ENCODE measurements around the gene RALBP1. TPM values are rescaled to one million over a fixed set of nuclear protein-coding genes. Genes with fewer than 3 reads are reported as not detected.
"Not testable (repeated sequence)": the region's sequence is repeated elsewhere in the genome, so short reads cannot be mapped to it uniquely, and the experiment has no call there.

RALBP1 gene
- total RNA-seq, 4 donors from 2014 or later: 28.9 to 49.5 (median 36.6) TPM

- Histone ChIP-seq H3K27ac (no peak overlapping the region), H3K4me1 (peaks cover 0 to 13% (median 3%) of the 10 kb centered on the region in 4 donors), H3K9me3 (no peaks in the 10 kb centered on the region), H3K4me3 (no peak overlapping the region), H3K36me3 (peaks cover 0 to 9% (median 0%) of the 10 kb centered on the region in 3 donors), H3K27me3 (no peaks in the 10 kb centered on the region)
- no peak for TF ChIP-seq POLR2A (IDR thresholded peaks at IDR 0.05)
- no peak for TF ChIP-seq CTCF (IDR thresholded peaks at IDR 0.05)
- DNase-seq: no peak
These were observed 2.2 kb downstream of the RALBP1 start for GRCh38 chr18:9477509-9477908.

GRCh38 chr18:9478545-9478944, 3.2 kb downstream of the RALBP1 start:
- no peaks in the 10 kb centered on the region for H3K9me3 ChIP-seq
- no peak for DNase-seq
- peaks cover 0 to 9% (median 0%) of the 10 kb centered on the region in 3 donors for H3K36me3 ChIP-seq
- H3K4me3 ChIP-seq: no peak overlapping the region
- H3K27me3 ChIP-seq: no peaks in the 10 kb centered on the region
- H3K4me1 ChIP-seq: peaks cover 0 to 13% (median 3%) of the 10 kb centered on the region in 4 donors
- TF ChIP-seq CTCF (IDR thresholded peaks at IDR 0.05): no peak
- TF ChIP-seq POLR2A (IDR thresholded peaks at IDR 0.05): no peak
- H3K27ac ChIP-seq: no peak overlapping the region

- no peak for TF ChIP-seq CTCF (IDR thresholded peaks at IDR 0.05)
- no peak for TF ChIP-seq POLR2A (IDR thresholded peaks at IDR 0.05)
- H3K36me3 ChIP-seq: peaks cover 0 to 9% (median 0%) of the 10 kb centered on the region in 3 donors
- H3K4me3 ChIP-seq: no peak overlapping the region
- H3K9me3 ChIP-seq: no peaks in the 10 kb centered on the region
- no peaks in the 10 kb centered on the region for H3K4me1 ChIP-seq
- H3K27ac ChIP-seq: no peak overlapping the region
- H3K27me3 ChIP-seq: no peaks in the 10 kb centered on the region
- no peak for DNase-seq
These were observed 7.5 kb downstream of the RALBP1 start for GRCh38 chr18:9482790-9483189.

- Histone ChIP-seq H3K27ac (no peak overlapping the region), H3K9me3 (no peaks in the 10 kb centered on the region), H3K4me3 (no peak overlapping the region), H3K4me1 (no peaks in the 10 kb centered on the region), H3K27me3 (no peaks in the 10 kb centered on the region), H3K36me3 (peaks cover 0 to 5% (median 0%) of the 10 kb centered on the region in 3 donors)
- no peak for TF ChIP-seq POLR2A (IDR thresholded peaks at IDR 0.05)
- no peak for DNase-seq
These were observed 8.2 kb downstream of the RALBP1 start for GRCh38 chr18:9483526-9483925.

GRCh38 chr18:9484856-9485255, 9.5 kb downstream of the RALBP1 start:
- not testable (repeated sequence) for H3K36me3 ChIP-seq, H3K27ac ChIP-seq, H3K4me1 ChIP-seq, DNase-seq, H3K9me3 ChIP-seq, H3K27me3 ChIP-seq, H3K4me3 ChIP-seq

- no peak for TF ChIP-seq CTCF (IDR thresholded peaks at IDR 0.05)
- TF ChIP-seq POLR2A (IDR thresholded peaks at IDR 0.05): no peak
- H3K36me3 ChIP-seq: no peaks in the 10 kb centered on the region
- DNase-seq: no peak
- no peak overlapping the region for H3K4me3 ChIP-seq
- no peak overlapping the region for H3K27ac ChIP-seq
- no peaks in the 10 kb centered on the region for H3K4me1 ChIP-seq
- H3K9me3 ChIP-seq: no peaks in the 10 kb centered on the region
- H3K27me3 ChIP-seq: no peaks in the 10 kb centered on the region
These were observed 13.2 kb downstream of the RALBP1 start for GRCh38 chr18:9488538-9488937.

GRCh38 chr18:9494778-9495331, 19.5 kb downstream of the RALBP1 start:
- no peak for DNase-seq
- H3K4me3 ChIP-seq: no peak overlapping the region
- no peaks in the 10 kb centered on the region for H3K9me3 ChIP-seq
- no peaks in the 10 kb centered on the region for H3K4me1 ChIP-seq
- no peak overlapping the region for H3K27ac ChIP-seq
- TF ChIP-seq POLR2A (IDR thresholded peaks at IDR 0.05) (no peak), CTCF (IDR thresholded peaks at IDR 0.05) (no peak)
- peaks cover 0 to 4% (median 0%) of the 10 kb centered on the region in 3 donors for H3K36me3 ChIP-seq
- no peaks in the 10 kb centered on the region for H3K27me3 ChIP-seq

Data from Peyer's patch (tissue), 4 donors.